HEK293 (cell line): ENCODE measurements around the gene ALKBH4.
"Not testable (repeated sequence)": the region's sequence is repeated elsewhere in the genome, so short reads cannot be mapped to it uniquely, and the experiment has no call there.

ENCODE experiments used
- PBX3 ChIP-seq: sonication (generic); formaldehyde crosslinking; IDR thresholded peaks from 2 replicates; pipeline ENCODE4 v1.8.1; 2022; ENCODE audit warnings: mild to moderate bottlenecking, moderate library complexity, missing genetic modification reagents
- ZNF133 ChIP-seq: fragments of 450-650 bp; formaldehyde crosslinking; IDR thresholded peaks from 2 replicates; pipeline ENCODE4 v1.5.1; 2016; ENCODE audit warnings: missing biosample characterization, missing genetic modification characterization
- ZNF274 ChIP-seq, 2 experiments: fragments of 200-500 bp in 1 of 2; fragments of 450-650 bp in 1 of 2; sonication (Bioruptor generic) in 1 of 2; formaldehyde crosslinking in 1 of 2; IDR thresholded peaks; 2 replicates each; pipeline versions ENCODE4 v1.5.1 to v1.6.1; 2014 to 2016; ENCODE audit warnings: borderline replicate concordance in 1 of 2, inconsistent platforms in 1 of 2, low read length in 1 of 2, missing biosample characterization in 1 of 2, missing genetic modification characterization in 1 of 2
- ZNF610 ChIP-seq: fragments of 450-650 bp; formaldehyde crosslinking; IDR thresholded peaks from 2 replicates; pipeline ENCODE4 v1.5.1; 2016; ENCODE audit warnings: missing biosample characterization, missing genetic modification characterization, borderline replicate concordance
- ZNF776 ChIP-seq: fragments of 450-650 bp; formaldehyde crosslinking; IDR thresholded peaks from 2 replicates; pipeline ENCODE4 v1.5.0; 2017; ENCODE audit warnings: missing biosample characterization, missing genetic modification characterization, borderline replicate concordance
- ZNF785 ChIP-seq: fragments of 450-650 bp; formaldehyde crosslinking; IDR thresholded peaks from 2 replicates; pipeline ENCODE4 v1.5.1; 2016; ENCODE audit warnings: missing biosample characterization, missing genetic modification characterization
- TF ChIP-seq, protein P1 (sequence below): fragments of 450-650 bp; formaldehyde crosslinking; IDR thresholded peaks from 2 replicates; pipeline ENCODE4 v1.5.1; 2016; ENCODE audit warnings: missing biosample characterization, missing genetic modification characterization

GRCh38 chr7:102503141-102503540, 38.5 kb upstream of the ALKBH4 start:
- TF ChIP-seq, protein P1, sequence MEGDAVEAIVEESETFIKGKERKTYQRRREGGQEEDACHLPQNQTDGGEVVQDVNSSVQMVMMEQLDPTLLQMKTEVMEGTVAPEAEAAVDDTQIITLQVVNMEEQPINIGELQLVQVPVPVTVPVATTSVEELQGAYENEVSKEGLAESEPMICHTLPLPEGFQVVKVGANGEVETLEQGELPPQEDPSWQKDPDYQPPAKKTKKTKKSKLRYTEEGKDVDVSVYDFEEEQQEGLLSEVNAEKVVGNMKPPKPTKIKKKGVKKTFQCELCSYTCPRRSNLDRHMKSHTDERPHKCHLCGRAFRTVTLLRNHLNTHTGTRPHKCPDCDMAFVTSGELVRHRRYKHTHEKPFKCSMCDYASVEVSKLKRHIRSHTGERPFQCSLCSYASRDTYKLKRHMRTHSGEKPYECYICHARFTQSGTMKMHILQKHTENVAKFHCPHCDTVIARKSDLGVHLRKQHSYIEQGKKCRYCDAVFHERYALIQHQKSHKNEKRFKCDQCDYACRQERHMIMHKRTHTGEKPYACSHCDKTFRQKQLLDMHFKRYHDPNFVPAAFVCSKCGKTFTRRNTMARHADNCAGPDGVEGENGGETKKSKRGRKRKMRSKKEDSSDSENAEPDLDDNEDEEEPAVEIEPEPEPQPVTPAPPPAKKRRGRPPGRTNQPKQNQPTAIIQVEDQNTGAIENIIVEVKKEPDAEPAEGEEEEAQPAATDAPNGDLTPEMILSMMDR (tag by site-specific recombination) = not testable (repeated sequence)
- TF ChIP-seq ZNF133 (tag by site-specific recombination); ZNF610; ZNF776; ZNF274 (IDR thresholded peaks at IDR 0.05; ENCODE audit: low read length); ZNF274 (tag by site-specific recombination; IDR thresholded peaks at IDR 0.05; ENCODE audit: borderline replicate concordance); PBX3 (CRISPR knock-in tag); ZNF785 (tag by site-specific recombination): not testable (repeated sequence)
